Activated T-helper 2 cell treated with anti-CD3 and anti-CD28 coated beads, Interferon-gamma antibody, Interleukin-2, Interleukin-4, amounts not matched to agents 10 μg/mL and 5 μg/mL and 100 μg/mL, durations not matched to agents 14 hours and 24 hours and 36 hours (primary cell): ENCODE measurements around the gene EFNA4. TPM values are rescaled to one million over a fixed set of nuclear protein-coding genes. Genes with fewer than 3 reads are reported as not detected.
A peak's percentile ranks its signal among the peaks of the same experiment; 100 is the strongest.

Experiments used
- DNase-seq: peaks from one replicate; pipeline ENCODE4 v3.0.0; 2021; ENCODE audit warnings: low spot score
- H3K27ac Mint-ChIP-seq: one replicate; pipeline ENCODE4 v1.8.0; 2021; ENCODE audit warnings: mixed read lengths
- H3K27me3 Mint-ChIP-seq: one replicate; pipeline ENCODE4 v1.8.0; 2021; ENCODE audit warnings: low read depth, mixed read lengths
- H3K36me3 Mint-ChIP-seq: one replicate; pipeline ENCODE4 v1.8.0; 2021; ENCODE audit warnings: low read depth, mixed read lengths
- H3K4me1 Mint-ChIP-seq: one replicate; pipeline ENCODE4 v1.8.0; 2021; ENCODE audit warnings: low read depth, mixed read lengths
- H3K4me3 Mint-ChIP-seq: one replicate; pipeline ENCODE4 v1.8.0; 2021; ENCODE audit warnings: low read depth, mild to moderate bottlenecking, moderate library complexity, mixed read lengths
- H3K9me3 Mint-ChIP-seq: one replicate; pipeline ENCODE4 v1.8.0; 2021; ENCODE audit warnings: mixed read lengths
- intact Hi-C: fragments of 100-400 bp; cut with micrococcal nuclease; formaldehyde crosslinking; loops from one replicate; pipeline ENCODE4 v1.15.1; 2023
- total RNA-seq: library from RNA; stranded (reverse); gene quantifications from 2 replicates; pipeline ENCODE4 v1.2.3, GENCODE V29; 2022

The EFNA4 gene
- total RNA-seq, 1 donor from 2014 or later = 10.5 TPM

DNA sequence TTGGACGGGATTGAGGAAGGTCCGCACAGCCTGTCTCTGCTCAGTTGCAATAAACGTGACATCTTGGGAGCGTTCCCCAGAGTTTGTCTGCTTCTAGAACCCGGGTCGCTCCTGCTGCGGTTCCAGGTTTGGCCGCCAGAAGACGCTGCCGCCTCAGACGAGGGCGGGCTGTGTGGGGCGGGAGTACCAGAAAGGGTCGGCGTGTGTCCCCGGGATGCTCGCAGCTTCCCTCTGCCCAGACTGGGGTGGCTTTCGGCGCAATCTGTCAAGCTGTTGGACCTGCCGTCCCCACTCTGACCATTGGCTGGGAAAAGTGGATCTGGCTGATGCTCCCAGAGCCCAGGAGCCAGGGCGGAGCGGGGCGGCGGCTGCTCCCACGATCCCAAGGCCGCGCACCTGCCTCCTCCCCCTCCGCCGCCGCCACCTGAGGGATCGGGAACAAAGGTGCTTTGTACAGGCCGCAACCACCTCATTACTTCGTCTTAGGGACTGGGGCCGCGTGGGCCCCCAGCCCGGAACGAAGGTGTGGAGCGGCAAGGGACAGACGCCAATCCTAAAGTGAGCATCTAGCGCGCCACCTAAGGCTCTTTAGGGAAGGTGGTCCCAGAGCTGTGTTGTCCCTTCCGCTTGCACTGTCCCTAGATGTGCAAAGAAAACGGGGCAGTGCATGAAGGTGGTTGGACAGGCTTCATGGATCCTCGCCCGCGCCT lies 683 bp upstream of the EFNA4 start:
- H3K36me3 Mint-ChIP-seq = peaks cover 19% of the 10 kb centered on the region
- no peak overlapping the region for H3K27ac Mint-ChIP-seq
- H3K4me1 Mint-ChIP-seq = peaks cover 21% of the 10 kb centered on the region
- no peaks in the 10 kb centered on the region for H3K9me3 Mint-ChIP-seq
- peak overlapping the region; percentile 86 for H3K4me3 Mint-ChIP-seq
- DNase-seq = peak; percentile 75
- intact Hi-C loops = loop anchor here (1.0 to 5.0 kb wide), 4 partner anchors 13 to 506 kb away; partner anchors contain the start of genes PYGO2 and UBE2Q1
- no peaks in the 10 kb centered on the region for H3K27me3 Mint-ChIP-seq

DNA sequence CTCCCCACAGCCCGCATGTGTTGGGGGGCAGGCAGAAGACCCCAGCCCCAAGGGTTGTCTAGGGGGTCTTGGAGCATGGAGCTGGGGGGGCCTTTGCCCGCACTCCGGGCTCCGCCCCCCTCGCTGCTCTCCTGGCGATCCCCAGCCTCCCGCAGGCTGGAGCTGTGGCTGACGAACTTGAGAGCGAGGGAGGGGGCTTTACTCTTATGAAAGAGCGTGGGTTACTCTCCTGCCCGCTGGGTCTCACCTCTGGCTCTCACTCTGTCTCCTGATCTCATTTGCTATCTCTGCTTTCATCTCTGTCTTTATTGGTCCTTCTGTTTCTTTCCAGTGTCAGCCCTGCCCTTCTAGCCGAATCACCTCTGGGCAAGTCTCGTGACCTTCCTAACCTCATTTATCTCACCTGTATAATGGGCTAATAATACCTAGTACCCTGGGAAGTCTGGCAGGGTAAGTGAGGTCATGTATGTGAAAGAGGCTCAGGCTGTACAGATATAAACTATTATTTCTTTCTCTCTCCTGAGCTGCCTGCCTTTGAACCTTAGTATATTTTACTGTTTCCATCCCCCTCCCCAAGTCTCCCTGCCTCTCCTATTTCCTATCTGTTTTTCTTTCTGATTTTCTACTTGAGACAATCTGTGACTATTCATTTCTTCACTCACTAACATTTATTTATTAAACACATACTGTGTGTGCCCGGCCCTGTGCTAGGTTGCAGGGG lies 731 bp downstream of the EFNA4 start:
- no peak for DNase-seq
- peak overlapping the region; percentile 68 for H3K27ac Mint-ChIP-seq
- no peaks in the 10 kb centered on the region for H3K27me3 Mint-ChIP-seq

DNA sequence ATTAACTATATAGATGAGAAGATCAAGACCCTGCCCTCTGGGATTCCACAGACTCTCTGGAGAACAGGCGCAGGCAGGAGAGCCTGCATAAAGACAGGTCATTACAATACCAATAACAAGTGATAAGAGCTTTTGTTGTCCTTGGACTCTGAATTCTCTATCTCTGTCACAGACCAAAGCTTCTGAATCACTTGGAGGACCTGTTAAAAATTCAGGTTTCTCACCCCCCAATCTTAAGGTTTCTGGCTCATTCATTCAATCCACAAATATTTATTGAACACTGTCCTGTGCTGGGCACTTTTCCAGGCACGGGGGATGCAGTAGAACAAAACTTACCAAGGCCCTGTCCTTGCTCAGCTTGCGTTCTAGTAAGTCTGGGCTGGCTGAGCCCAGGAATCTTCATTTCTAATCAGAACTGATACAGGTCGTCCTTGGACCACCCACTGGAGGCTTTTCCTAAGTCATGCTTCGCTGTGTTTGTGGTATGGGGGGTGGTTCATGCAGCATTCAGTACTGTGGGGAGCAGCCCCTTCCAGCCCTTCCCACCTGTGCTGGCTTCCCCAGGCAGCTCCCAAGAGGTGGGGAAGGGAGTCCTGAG lies 1.4 kb downstream of the EFNA4 start:
- H3K4me1 Mint-ChIP-seq = peaks cover 21% of the 10 kb centered on the region

More for the DNA sequence above, 731 bp downstream of the EFNA4 start:
- intact Hi-C loops = loop anchor here (5.0 kb wide), 2 partner anchors 102 to 507 kb away; partner anchors contain the start of genes PYGO2 and UBE2Q1
- peak overlapping the region; percentile 96 for H3K4me3 Mint-ChIP-seq
- peaks cover 21% of the 10 kb centered on the region for H3K4me1 Mint-ChIP-seq
- H3K9me3 Mint-ChIP-seq = no peaks in the 10 kb centered on the region
- peaks cover 23% of the 10 kb centered on the region for H3K36me3 Mint-ChIP-seq

DNA sequence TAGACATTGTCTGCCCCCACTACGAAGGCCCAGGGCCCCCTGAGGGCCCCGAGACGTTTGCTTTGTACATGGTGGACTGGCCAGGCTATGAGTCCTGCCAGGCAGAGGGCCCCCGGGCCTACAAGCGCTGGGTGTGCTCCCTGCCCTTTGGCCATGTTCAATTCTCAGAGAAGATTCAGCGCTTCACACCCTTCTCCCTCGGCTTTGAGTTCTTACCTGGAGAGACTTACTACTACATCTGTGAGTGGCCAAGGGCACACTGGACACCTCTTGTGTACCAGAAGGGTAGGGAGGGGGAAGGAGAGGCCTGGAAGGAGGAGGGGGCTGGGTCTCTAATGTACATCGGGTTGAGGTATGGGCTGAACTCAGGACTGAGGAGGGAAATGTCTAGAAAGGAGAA lies 3.2 kb downstream of the EFNA4 start:
- no peak overlapping the region for H3K4me3 Mint-ChIP-seq
- no peaks in the 10 kb centered on the region for H3K9me3 Mint-ChIP-seq
- H3K36me3 Mint-ChIP-seq = peaks cover 26% of the 10 kb centered on the region
- intact Hi-C loops = no loop called here
- no peak overlapping the region for H3K27ac Mint-ChIP-seq
- H3K4me1 Mint-ChIP-seq = peaks cover 22% of the 10 kb centered on the region
- peaks cover 2% of the 10 kb centered on the region for H3K27me3 Mint-ChIP-seq
- DNase-seq = no peak

More for the DNA sequence above, 1.4 kb downstream of the EFNA4 start:
- Mint-ChIP-seq H3K27me3 (no peaks in the 10 kb centered on the region), H3K36me3 (peaks cover 26% of the 10 kb centered on the region), H3K4me3 (peak overlapping the region; percentile 96), H3K27ac (peak overlapping the region; percentile 5), H3K9me3 (no peaks in the 10 kb centered on the region)
- no peak for DNase-seq
- intact Hi-C loops = loop anchor here (5.0 kb wide), 2 partner anchors 103 to 508 kb away; partner anchors contain the start of genes PYGO2 and UBE2Q1

DNA sequence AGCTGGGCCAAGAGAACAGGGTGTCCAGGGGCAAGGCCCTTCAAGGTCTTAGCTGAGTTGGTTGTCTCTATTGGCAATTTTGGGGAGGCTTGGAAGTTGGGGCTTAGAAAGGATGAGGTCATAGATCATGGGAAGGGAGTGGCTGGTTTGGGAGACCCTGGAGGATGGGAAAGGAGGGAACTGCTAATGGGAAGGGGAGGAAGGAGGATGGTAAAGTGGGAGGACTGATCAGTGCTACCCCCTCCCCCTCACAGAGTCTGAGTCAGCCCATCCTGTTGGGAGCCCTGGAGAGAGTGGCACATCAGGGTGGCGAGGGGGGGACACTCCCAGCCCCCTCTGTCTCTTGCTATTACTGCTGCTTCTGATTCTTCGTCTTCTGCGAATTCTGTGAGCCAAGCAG lies 5.1 kb downstream of the EFNA4 start:
- H3K4me3 Mint-ChIP-seq = no peak overlapping the region
- intact Hi-C loops = no loop called here
- no peak overlapping the region for H3K27ac Mint-ChIP-seq

DNA sequence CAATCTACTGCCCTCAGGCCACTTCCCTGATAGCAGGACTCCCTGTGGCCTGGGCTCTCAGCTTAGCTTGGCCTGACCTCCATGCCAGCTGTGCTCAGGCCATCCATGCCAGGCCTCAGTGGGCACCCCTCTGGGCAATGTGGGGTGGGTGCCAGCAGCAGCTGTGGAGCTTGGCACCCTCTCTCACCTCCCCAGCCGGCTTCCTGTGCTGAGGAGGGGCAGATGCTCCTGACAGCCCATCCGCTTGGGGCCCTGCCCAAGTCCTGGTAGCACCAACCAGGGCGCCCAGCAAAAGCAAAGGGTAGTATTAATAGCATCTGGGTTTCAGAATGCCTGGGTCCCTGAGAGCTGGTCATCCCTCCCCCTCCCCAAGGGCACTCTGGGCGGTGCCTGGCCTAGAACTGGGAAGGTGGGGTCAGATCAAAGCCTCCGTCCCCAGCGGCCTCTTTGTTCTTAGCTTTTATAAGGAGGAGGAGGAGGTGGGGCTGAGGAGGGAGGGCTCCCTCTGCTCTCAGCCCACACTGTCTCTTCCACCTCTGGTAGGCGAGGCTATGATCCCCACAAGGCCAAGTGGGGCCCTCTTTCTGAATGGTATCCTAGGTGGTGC lies 6.1 kb downstream of the EFNA4 start:
- peaks cover 9% of the 10 kb centered on the region for H3K27me3 Mint-ChIP-seq
- H3K9me3 Mint-ChIP-seq = no peaks in the 10 kb centered on the region
- H3K36me3 Mint-ChIP-seq = peaks cover 23% of the 10 kb centered on the region
- no peak overlapping the region for H3K4me3 Mint-ChIP-seq
- intact Hi-C loops = loop anchor here (2.0 kb wide), 1 partner anchor 15 kb away; no protein-coding TSS in a partner anchor
- peaks cover 26% of the 10 kb centered on the region for H3K4me1 Mint-ChIP-seq
- H3K27ac Mint-ChIP-seq = no peak overlapping the region
- no peak for DNase-seq

More for the DNA sequence above, 5.1 kb downstream of the EFNA4 start:
- Mint-ChIP-seq H3K4me1 (peaks cover 23% of the 10 kb centered on the region), H3K27me3 (peaks cover 9% of the 10 kb centered on the region), H3K36me3 (peaks cover 23% of the 10 kb centered on the region), H3K9me3 (no peaks in the 10 kb centered on the region)
- no peak for DNase-seq

DNA sequence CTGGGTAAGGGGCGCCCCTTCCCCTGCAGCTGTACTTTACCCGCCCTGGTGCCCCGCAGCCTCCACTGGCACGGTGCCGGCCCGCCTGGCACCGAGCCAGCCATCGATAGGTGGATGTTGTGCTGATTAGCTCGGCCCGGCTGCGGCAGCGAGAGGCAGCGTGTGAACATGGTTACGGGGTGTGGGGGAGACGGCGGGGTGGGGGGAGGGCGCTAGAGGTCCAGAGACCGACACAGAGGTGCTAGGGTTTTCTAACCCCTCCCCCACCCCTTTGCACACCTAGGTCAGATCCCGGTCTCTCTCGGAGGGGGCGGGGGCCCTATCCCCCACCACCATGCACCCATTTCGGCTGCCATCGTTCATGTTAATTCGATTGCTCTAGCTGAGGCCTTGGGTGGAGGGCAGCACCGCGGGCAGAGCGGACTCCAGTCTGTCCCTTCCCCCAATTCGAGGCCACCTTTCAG lies 6.7 kb downstream of the EFNA4 start:
- Mint-ChIP-seq H3K27ac (no peak overlapping the region), H3K36me3 (peaks cover 23% of the 10 kb centered on the region), H3K9me3 (no peaks in the 10 kb centered on the region), H3K4me3 (peak overlapping the region; percentile 8), H3K27me3 (peaks cover 9% of the 10 kb centered on the region), H3K4me1 (peaks cover 23% of the 10 kb centered on the region)
- no peak for DNase-seq
- intact Hi-C loops = loop anchor here (2.0 kb wide), 1 partner anchor 15 kb away; no protein-coding TSS in a partner anchor

DNA sequence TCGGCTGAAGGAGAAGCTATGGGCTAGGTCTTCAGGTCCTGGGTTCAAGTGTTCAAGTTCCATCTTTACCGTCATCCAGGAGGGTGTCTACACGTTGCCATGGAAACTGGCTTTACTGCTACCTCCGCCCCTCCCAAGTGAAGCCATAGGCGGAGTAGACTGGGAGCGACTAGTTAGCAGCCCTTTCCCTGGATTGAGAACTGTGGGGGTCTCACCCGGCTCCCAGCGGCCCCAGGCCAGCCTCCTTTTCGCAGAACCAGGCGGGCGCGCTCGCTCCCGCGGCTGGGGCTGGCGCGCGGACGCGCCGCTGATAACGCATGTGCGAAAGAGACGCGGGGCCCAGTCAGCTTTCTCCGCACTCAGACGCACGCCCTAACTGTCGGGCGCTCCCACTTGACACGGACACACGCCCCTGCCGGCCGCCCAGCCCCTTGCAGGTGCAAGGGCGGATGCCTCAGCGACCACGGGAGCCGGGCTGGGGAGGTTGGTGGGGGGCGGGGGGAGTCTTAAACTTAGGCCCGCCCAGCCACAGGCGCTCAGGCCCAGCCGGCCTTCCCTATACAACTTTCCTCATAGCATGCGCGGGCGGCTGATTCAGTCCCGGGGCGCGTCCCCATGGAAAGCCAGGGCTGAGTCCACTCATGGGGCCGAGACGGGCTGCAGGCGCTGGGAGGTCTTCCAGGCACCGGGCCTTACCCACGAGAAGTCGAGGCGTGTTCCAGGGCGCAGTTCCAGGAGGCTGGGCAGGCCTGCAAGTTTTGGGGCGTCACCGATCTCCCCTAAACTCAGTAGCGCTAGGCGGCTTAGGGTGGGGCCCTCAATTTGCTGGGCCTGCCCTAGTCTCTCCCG lies 7.4 kb downstream of the EFNA4 start:
- peak; percentile 70 for DNase-seq
- Mint-ChIP-seq H3K27me3 (peaks cover 9% of the 10 kb centered on the region), H3K4me1 (peaks cover 26% of the 10 kb centered on the region), H3K36me3 (peaks cover 23% of the 10 kb centered on the region), H3K4me3 (peak overlapping the region; percentile 8), H3K9me3 (no peaks in the 10 kb centered on the region), H3K27ac (no peak overlapping the region)
- intact Hi-C loops = loop anchor here (2.0 kb wide), 1 partner anchor 14 kb away; no protein-coding TSS in a partner anchor

DNA sequence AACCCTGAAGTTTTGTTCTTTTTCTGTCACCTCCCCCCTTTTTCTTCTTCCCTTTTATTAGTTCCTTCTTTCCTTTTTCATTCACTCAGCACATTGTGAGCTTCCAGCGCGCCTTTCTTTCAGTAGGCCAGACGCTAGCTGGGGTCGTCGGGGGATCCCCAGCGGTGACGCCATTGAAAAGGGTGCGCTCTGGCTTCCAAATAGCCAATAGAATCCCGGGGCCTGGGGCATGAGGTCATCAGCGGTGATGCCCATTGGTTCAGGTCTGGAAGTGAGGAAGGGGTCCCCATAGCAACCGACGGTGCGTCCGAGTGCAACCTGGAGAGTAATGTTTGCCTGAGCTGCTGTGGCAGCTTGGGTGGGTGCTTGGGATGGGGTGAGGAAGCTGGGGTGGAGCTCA lies 8.2 kb downstream of the EFNA4 start:
- Mint-ChIP-seq H3K36me3 (peaks cover 23% of the 10 kb centered on the region), H3K27ac (no peak overlapping the region), H3K9me3 (no peaks in the 10 kb centered on the region), H3K27me3 (peaks cover 9% of the 10 kb centered on the region), H3K4me3 (no peak overlapping the region), H3K4me1 (peaks cover 34% of the 10 kb centered on the region)
- intact Hi-C loops = loop anchor here (2.0 kb wide), 1 partner anchor 13 kb away; no protein-coding TSS in a partner anchor
- DNase-seq = no peak

DNA sequence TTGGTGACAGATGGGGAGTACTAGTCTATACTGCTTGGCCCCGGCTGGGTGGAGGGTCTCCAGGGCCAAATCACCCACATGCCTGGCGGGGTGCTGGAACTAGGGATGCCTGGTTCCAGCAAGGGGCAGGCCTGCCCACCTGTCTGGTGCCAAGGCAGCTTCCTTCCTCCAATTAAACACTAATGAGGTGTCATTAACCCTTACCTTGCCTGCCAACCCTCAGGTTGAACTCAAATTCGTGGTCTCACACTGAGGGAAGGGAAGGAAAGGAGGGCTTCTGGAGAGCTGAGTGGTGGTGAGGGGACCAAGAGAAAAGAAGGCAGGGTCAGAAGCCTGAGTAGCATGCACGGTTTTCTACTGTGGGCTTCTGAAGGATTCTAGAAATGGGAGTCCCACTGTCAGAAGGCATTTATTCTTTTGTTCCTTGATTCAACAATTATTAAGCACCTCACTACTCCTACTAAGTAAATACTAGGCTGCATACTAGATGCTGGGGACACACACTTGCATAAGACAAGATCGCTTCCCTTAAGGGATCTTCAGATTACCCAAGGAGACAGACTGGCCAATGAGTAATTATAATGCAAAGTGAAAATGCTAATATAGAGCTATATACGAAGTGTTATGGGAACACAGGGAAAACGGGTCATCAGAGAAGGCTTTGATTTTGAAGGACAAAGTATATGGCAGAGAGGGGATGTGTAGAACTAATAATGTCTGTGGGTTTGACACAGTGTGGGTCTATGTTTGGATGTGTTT lies 9.2 kb downstream of the EFNA4 start:
- no peaks in the 10 kb centered on the region for H3K9me3 Mint-ChIP-seq
- intact Hi-C loops = no loop called here
- no peak overlapping the region for H3K27ac Mint-ChIP-seq
- DNase-seq = no peak
- peaks cover 15% of the 10 kb centered on the region for H3K36me3 Mint-ChIP-seq
- H3K4me3 Mint-ChIP-seq = no peak overlapping the region
- H3K27me3 Mint-ChIP-seq = peaks cover 9% of the 10 kb centered on the region
- H3K4me1 Mint-ChIP-seq = peaks cover 38% of the 10 kb centered on the region
